Erythroblast (primary cell): ENCODE data around the gene PIGL.

Source experiments
- GATA1 ChIP-seq: IDR thresholded peaks from 2 replicates; pipeline ENCODE4 v1.6.1; 2011; ENCODE audit warnings: low read depth, mild to moderate bottlenecking, control low read depth, low read length, moderate library complexity
- POLR2A ChIP-seq: IDR thresholded peaks from 2 replicates; pipeline ENCODE4 v1.6.1; 2011; ENCODE audit warnings: mild to moderate bottlenecking, low read length

- TF ChIP-seq POLR2A: no peak
- TF ChIP-seq GATA1: no peak
Observed at GRCh38 chr17:16275024-16275423, 58.0 kb downstream of the PIGL start.
